Endothelial cell of umbilical vein (primary cell): ENCODE measurements around the gene SLC43A1. TPM values are rescaled to one million over a fixed set of nuclear protein-coding genes. Genes with fewer than 3 reads are reported as not detected.

ENCODE experiments used
- BruUV-seq: library from RNA; stranded (reverse); fragments of 400-500 nt; replicated peaks from 2 replicates; lab custom pipeline; 2021; lab: Mats Ljungman, UMichigan
- CTCF ChIA-PET: fragments of 300-600, 350-600 bp; sonication (Branson Sonifier 250); formaldehyde crosslinking; loops from one replicate; lab custom pipeline; 2021; ENCODE audit warnings: antibody characterized with exemption, inconsistent platforms; lab: Charles Lee
- POLR2A ChIA-PET: fragments of 300-600, 350-600 bp; sonication (Branson Sonifier 250); formaldehyde crosslinking; loops from one replicate; lab custom pipeline; 2021; ENCODE audit warnings: antibody characterized with exemption, inconsistent platforms; lab: Charles Lee
- DNase-seq: peaks from one replicate; pipeline ENCODE4 v3.0.0-alpha.2; 2011; ENCODE audit warnings: low read depth, low spot score
- FAIRE-seq: peaks from 2 replicates; lab custom pipeline; 2011; peaks lifted over from hg19 to GRCh38; lab: Jason Lieb, UNC
- H2AFZ ChIP-seq: 2 replicates; pipeline ENCODE4 v1.6.0; 2012; ENCODE audit warnings: low read depth, low read length, control low read depth, inconsistent platforms
- H3K27ac ChIP-seq: 2 replicates; pipeline ENCODE4 v1.5.1; 2011; ENCODE audit warnings: low read depth, mild to moderate bottlenecking, control low read depth, low read length, moderate library complexity; ENCODE audit not compliant: insufficient read depth
- H3K27me3 ChIP-seq, 2 experiments: 2 replicates each; pipeline versions ENCODE4 v1.6.0 to v1.6.1; 2011; ENCODE audit warnings: low read length in 2 of 2, mixed read lengths in 1 of 2; ENCODE audit not compliant: control insufficient read depth in 2 of 2, insufficient read depth in 2 of 2
- H3K36me3 ChIP-seq, 2 experiments: 2 replicates in 1 of 2; 3 replicates in 1 of 2; pipeline ENCODE4 v1.5.1; 2011; ENCODE audit warnings: low read length in 2 of 2, mild to moderate bottlenecking in 1 of 2, moderate library complexity in 1 of 2; ENCODE audit not compliant: control insufficient read depth in 2 of 2, insufficient read depth in 2 of 2; ENCODE audit errors: extremely low read depth in 1 of 2
- H3K4me1 ChIP-seq: 3 replicates; pipeline ENCODE4 v1.5.1; 2011; ENCODE audit warnings: mild to moderate bottlenecking, low read length; ENCODE audit not compliant: control insufficient read depth, insufficient read depth; ENCODE audit errors: extremely low read depth
- H3K4me2 ChIP-seq: 2 replicates; pipeline ENCODE4 v1.6.1; 2011; ENCODE audit warnings: low read length, control low read depth, mixed read lengths; ENCODE audit not compliant: insufficient read depth
- H3K4me3 ChIP-seq, 3 experiments: fragments of 200-600 bp in 1 of 3; sonication (generic), shearing (Covaris generic) in 1 of 3; replicated peaks in 1 of 3; 2 replicates each; pipeline ENCODE4 v1.5.1; 2011 to 2016; ENCODE audit warnings: control low read depth in 3 of 3, low read length in 3 of 3, mild to moderate bottlenecking in 2 of 3, inconsistent platforms in 1 of 3, low read depth in 1 of 3, moderate library complexity in 1 of 3; ENCODE audit not compliant: insufficient read depth in 1 of 3
- H3K79me2 ChIP-seq: 2 replicates; pipeline ENCODE4 v1.6.0; 2012; ENCODE audit warnings: low read length, inconsistent platforms; ENCODE audit not compliant: control insufficient read depth, insufficient read depth
- H3K9ac ChIP-seq: replicated peaks from 2 replicates; pipeline ENCODE3; 2011; ENCODE audit warnings: low read length, control low read depth; ENCODE audit not compliant: insufficient read depth; ENCODE audit errors: extremely low read depth
- H3K9me1 ChIP-seq: replicated peaks from 3 replicates; pipeline ENCODE4 v1.6.0; 2011; ENCODE audit warnings: mild to moderate bottlenecking, low read length; ENCODE audit not compliant: control insufficient read depth, insufficient read depth; ENCODE audit errors: extremely low read depth
- H3K9me3 ChIP-seq: replicated peaks from 2 replicates; pipeline ENCODE4 v1.5.1; 2012; ENCODE audit warnings: low read length, inconsistent platforms; ENCODE audit not compliant: control insufficient read depth, insufficient read depth
- H4K20me1 ChIP-seq: replicated peaks from 2 replicates; pipeline ENCODE3; 2011; ENCODE audit warnings: mild to moderate bottlenecking, low read length; ENCODE audit not compliant: control insufficient read depth, insufficient read depth; ENCODE audit errors: extremely low read depth
- EZH2 ChIP-seq: IDR thresholded peaks from 2 replicates; pipeline ENCODE4 v1.6.1; 2012; ENCODE audit warnings: borderline replicate concordance, low read depth, mild to moderate bottlenecking, moderate library complexity, low read length, inconsistent platforms; ENCODE audit not compliant: severe bottlenecking
- FOS ChIP-seq: IDR thresholded peaks from 2 replicates; pipeline ENCODE4 v1.6.1; 2011; ENCODE audit warnings: mild to moderate bottlenecking, low read length, moderate library complexity, borderline replicate concordance; ENCODE audit not compliant: insufficient read depth
- GATA2 ChIP-seq: IDR thresholded peaks from 2 replicates; pipeline ENCODE4 v1.7.0; 2011; ENCODE audit warnings: low read depth, mild to moderate bottlenecking, moderate library complexity, mixed read lengths, low read length; ENCODE audit not compliant: insufficient read length, insufficient read depth
- JUN ChIP-seq: IDR thresholded peaks from 2 replicates; pipeline ENCODE4 v1.6.1; 2011; ENCODE audit warnings: borderline replicate concordance, low read depth; ENCODE audit not compliant: insufficient read length, insufficient read depth
- MYC ChIP-seq: IDR thresholded peaks from one replicate; pipeline ENCODE4 v1.6.1; 2011; ENCODE audit warnings: mild to moderate bottlenecking, low read depth, low read length
- POLR2A ChIP-seq: IDR thresholded peaks from 2 replicates; pipeline ENCODE4 v1.6.1; 2012; ENCODE audit warnings: low read depth, mild to moderate bottlenecking, control low read depth, low read length
- POLR2AphosphoS5 ChIP-seq: IDR thresholded peaks from 2 replicates; pipeline ENCODE4 v1.6.1; 2012; ENCODE audit warnings: low read depth, mild to moderate bottlenecking, control low read depth, low read length, moderate library complexity; ENCODE audit not compliant: insufficient read depth
- dilution Hi-C: fragments of 300-500 bp; cut with MboI; formaldehyde crosslinking; loops from one replicate; pipeline ENCODE4 v1.15.0; 2019; ENCODE audit warnings: low sequenced_read_pairs; ENCODE audit not compliant: extremely low pct_ligation_motif_present
- intact Hi-C: fragments of 100-400 bp; cut with micrococcal nuclease; formaldehyde crosslinking; loops from one replicate; pipeline ENCODE4 v1.10.0; 2022
- polyA plus RNA-seq, 4 experiments: library from polyadenylated mRNA; depleted of rRNA in 3 of 4; stranded (reverse) in 3 of 4; unstranded in 1 of 4; fragments of >200 nt; gene quantifications; 2 replicates each; pipeline versions ENCODE4 v1.2.1 to v1.2.3, GENCODE V29; 2011 to 2012; ENCODE audit warnings: missing spikeins in 1 of 4
- total RNA-seq: library from RNA; stranded (reverse); gene quantifications from 2 replicates; pipeline ENCODE4 v1.2.3, GENCODE V29; 2021
- TF ChIP-seq, protein P1 (sequence below), 2 donors: IDR thresholded peaks; 1 replicate in 1 of 2; 2 replicates in 1 of 2; pipeline ENCODE4 v1.5.1; 2011; ENCODE audit warnings: low read length in 2 of 2, mild to moderate bottlenecking in 2 of 2, moderate library complexity in 2 of 2, control low read depth in 1 of 2, inconsistent platforms in 1 of 2, low read depth in 1 of 2; ENCODE audit not compliant: insufficient read depth in 1 of 2; ENCODE audit errors: extremely low read depth in 1 of 2
- TF ChIP-seq, protein P2 (sequence below): IDR thresholded peaks from 2 replicates; pipeline ENCODE4 v1.6.1; 2011; ENCODE audit not compliant: insufficient read depth, insufficient read length

Gene SLC43A1
- total and polyA plus RNA-seq, 2 donors (not counting 3 experiments of a cell fraction or from before 2014, with no cell fraction given): 13.7 to 19.5 TPM

DNA sequence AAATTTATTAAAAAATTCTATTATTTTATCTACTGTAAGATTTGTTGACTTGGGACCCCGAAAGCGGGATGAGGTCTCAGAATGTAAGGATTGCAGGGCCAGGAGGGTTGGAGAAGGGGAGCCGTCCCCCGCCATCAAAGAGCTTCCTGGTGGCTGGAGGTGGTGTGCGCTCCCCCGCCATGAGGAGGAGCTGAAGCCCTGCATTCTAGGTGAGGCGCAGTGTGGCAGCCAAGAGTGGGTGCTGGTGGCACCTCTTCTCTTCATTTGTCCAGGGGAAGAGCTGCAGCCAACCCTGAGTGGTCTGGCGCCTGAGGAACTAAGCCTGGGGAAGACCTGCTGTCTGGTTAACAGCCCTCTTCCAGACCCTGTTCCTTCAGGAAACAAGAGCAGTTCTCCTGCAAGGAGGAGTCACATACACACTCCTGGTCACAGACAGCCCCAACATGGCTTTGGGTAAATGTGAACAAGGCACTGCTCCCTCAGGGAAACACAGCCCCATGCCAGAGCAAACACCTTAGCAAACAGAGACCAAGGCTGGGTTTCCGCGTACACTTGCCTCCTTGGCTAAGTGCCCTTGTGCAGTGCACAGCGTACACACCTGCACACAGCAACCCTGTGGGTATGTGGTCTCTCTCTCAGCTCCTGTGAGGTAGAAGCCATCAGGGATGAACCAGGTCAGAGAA lies 37.9 kb downstream of the SLC43A1 start:
- no peaks in the 10 kb centered on the region for H3K79me2 ChIP-seq
- H3K4me2 ChIP-seq: no peak overlapping the region
- no peak overlapping the region for H3K9ac ChIP-seq
- BruUV-seq: no TSS peak
- H2AFZ ChIP-seq: no peak overlapping the region
- CTCF ChIA-PET: interaction anchor here (0.9 to 9.9 kb wide), 9 partner anchors 14 to 167 kb away, joined by 3 to 152 read pairs (median 4); partner anchors contain the start of gene RTN4RL2
- FAIRE-seq (no peak), DNase-seq (no peak)
- H3K9me3 ChIP-seq: no peaks in the 10 kb centered on the region
- no peaks in the 10 kb centered on the region for H3K9me1 ChIP-seq
- H3K4me1 ChIP-seq: peaks cover 7% of the 10 kb centered on the region
- no peak overlapping the region for H3K4me3 ChIP-seq
- TF ChIP-seq FOS: no peak
- no peak for TF ChIP-seq POLR2AphosphoS5
- no peak for TF ChIP-seq EZH2
- TF ChIP-seq MYC: no peak
- TF ChIP-seq JUN: no peak
- TF ChIP-seq POLR2A: no peak
- no peak for TF ChIP-seq GATA2
- TF ChIP-seq, protein P1, sequence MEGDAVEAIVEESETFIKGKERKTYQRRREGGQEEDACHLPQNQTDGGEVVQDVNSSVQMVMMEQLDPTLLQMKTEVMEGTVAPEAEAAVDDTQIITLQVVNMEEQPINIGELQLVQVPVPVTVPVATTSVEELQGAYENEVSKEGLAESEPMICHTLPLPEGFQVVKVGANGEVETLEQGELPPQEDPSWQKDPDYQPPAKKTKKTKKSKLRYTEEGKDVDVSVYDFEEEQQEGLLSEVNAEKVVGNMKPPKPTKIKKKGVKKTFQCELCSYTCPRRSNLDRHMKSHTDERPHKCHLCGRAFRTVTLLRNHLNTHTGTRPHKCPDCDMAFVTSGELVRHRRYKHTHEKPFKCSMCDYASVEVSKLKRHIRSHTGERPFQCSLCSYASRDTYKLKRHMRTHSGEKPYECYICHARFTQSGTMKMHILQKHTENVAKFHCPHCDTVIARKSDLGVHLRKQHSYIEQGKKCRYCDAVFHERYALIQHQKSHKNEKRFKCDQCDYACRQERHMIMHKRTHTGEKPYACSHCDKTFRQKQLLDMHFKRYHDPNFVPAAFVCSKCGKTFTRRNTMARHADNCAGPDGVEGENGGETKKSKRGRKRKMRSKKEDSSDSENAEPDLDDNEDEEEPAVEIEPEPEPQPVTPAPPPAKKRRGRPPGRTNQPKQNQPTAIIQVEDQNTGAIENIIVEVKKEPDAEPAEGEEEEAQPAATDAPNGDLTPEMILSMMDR (IDR thresholded peaks at IDR 0.05; ENCODE audit: extremely low read depth in 1 of 2, insufficient read depth in 1 of 2, low read depth in 1 of 2, low read length in 2 of 2): no peak
- TF ChIP-seq, protein P2, sequence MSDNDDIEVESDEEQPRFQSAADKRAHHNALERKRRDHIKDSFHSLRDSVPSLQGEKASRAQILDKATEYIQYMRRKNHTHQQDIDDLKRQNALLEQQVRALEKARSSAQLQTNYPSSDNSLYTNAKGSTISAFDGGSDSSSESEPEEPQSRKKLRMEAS: no peak
- no peaks in the 10 kb centered on the region for H3K36me3 ChIP-seq
- H3K27me3 ChIP-seq: peaks cover 8 to 30% of the 10 kb centered on the region in 2 experiments
- POLR2A ChIA-PET: no interaction called here
- intact Hi-C loops (loop anchor here (1.0 kb wide), 1 partner anchor 53 kb away; no protein-coding TSS in a partner anchor), dilution Hi-C loops (no loop called here)
- H3K27ac ChIP-seq: no peak overlapping the region
- no peaks in the 10 kb centered on the region for H4K20me1 ChIP-seq
